Measurements from ENCODE around the gene AMER3.

AMER3 gene

GRCh38 chr2:130737592-130737991 is 17.7 kb upstream of the AMER3 start:
- no peak overlapping the region for H3K27ac Mint-ChIP-seq
- no peak for DNase-seq (ENCODE audit: low spot score)
- no peak overlapping the region for H3K4me3 Mint-ChIP-seq
- no peaks in the 10 kb centered on the region for H3K4me1 Mint-ChIP-seq (ENCODE audit: low read depth)
- H3K9me3 Mint-ChIP-seq: no peaks in the 10 kb centered on the region
- peaks cover 2% of the 10 kb centered on the region for H3K27me3 Mint-ChIP-seq (ENCODE audit: low read depth)
- H3K36me3 Mint-ChIP-seq (ENCODE audit: low read depth): no peaks in the 10 kb centered on the region

- H3K9me3 Mint-ChIP-seq: no peaks in the 10 kb centered on the region
- no peaks in the 10 kb centered on the region for H3K4me1 Mint-ChIP-seq (ENCODE audit: low read depth)
- H3K36me3 Mint-ChIP-seq (ENCODE audit: low read depth): no peaks in the 10 kb centered on the region
- peaks cover 11% of the 10 kb centered on the region for H3K27me3 Mint-ChIP-seq (ENCODE audit: low read depth)
- H3K27ac Mint-ChIP-seq: no peak overlapping the region
- no peak overlapping the region for H3K4me3 Mint-ChIP-seq
- no peak for DNase-seq (ENCODE audit: low spot score)
Measured at GRCh38 chr2:130740671-130741070, 14.7 kb upstream of the AMER3 start.

- no peak for DNase-seq (ENCODE audit: low spot score)
- no peaks in the 10 kb centered on the region for H3K9me3 Mint-ChIP-seq
- no peak overlapping the region for H3K27ac Mint-ChIP-seq
- no peaks in the 10 kb centered on the region for H3K4me1 Mint-ChIP-seq (ENCODE audit: low read depth)
- H3K36me3 Mint-ChIP-seq (ENCODE audit: low read depth): no peaks in the 10 kb centered on the region
- no peak overlapping the region for H3K4me3 Mint-ChIP-seq
- peaks cover 11% of the 10 kb centered on the region for H3K27me3 Mint-ChIP-seq (ENCODE audit: low read depth)
Measured at GRCh38 chr2:130743278-130743677, 12.1 kb upstream of the AMER3 start.

- no peaks in the 10 kb centered on the region for H3K4me1 Mint-ChIP-seq (ENCODE audit: low read depth)
- no peak overlapping the region for H3K4me3 Mint-ChIP-seq
- peaks cover 11% of the 10 kb centered on the region for H3K27me3 Mint-ChIP-seq (ENCODE audit: low read depth)
- H3K36me3 Mint-ChIP-seq (ENCODE audit: low read depth): no peaks in the 10 kb centered on the region
- H3K9me3 Mint-ChIP-seq: no peaks in the 10 kb centered on the region
- no peak overlapping the region for H3K27ac Mint-ChIP-seq
- DNase-seq (ENCODE audit: low spot score): no peak
Measured at GRCh38 chr2:130744287-130745117, 10.8 kb upstream of the AMER3 start.

GRCh38 chr2:130749078-130749477 is 6.3 kb upstream of the AMER3 start:
- Mint-ChIP-seq H3K27me3 (ENCODE audit: low read depth) (peaks cover 12% of the 10 kb centered on the region), H3K9me3 (no peaks in the 10 kb centered on the region), H3K27ac (no peak overlapping the region), H3K4me3 (no peak overlapping the region), H3K4me1 (ENCODE audit: low read depth) (no peaks in the 10 kb centered on the region), H3K36me3 (ENCODE audit: low read depth) (no peaks in the 10 kb centered on the region)
- DNase-seq (ENCODE audit: low spot score): no peak

- H3K36me3 Mint-ChIP-seq (ENCODE audit: low read depth): no peaks in the 10 kb centered on the region
- DNase-seq (ENCODE audit: low spot score): no peak
- H3K4me1 Mint-ChIP-seq (ENCODE audit: low read depth): no peaks in the 10 kb centered on the region
- no peaks in the 10 kb centered on the region for H3K9me3 Mint-ChIP-seq
- H3K4me3 Mint-ChIP-seq: no peak overlapping the region
- H3K27me3 Mint-ChIP-seq (ENCODE audit: low read depth): peaks cover 9% of the 10 kb centered on the region
- no peak overlapping the region for H3K27ac Mint-ChIP-seq
Measured at GRCh38 chr2:130749641-130750040, 5.7 kb upstream of the AMER3 start.

GRCh38 chr2:130754811-130755210 is 529 bp upstream of the AMER3 start:
- Mint-ChIP-seq H3K27me3 (ENCODE audit: low read depth) (peaks cover 33% of the 10 kb centered on the region), H3K36me3 (ENCODE audit: low read depth) (no peaks in the 10 kb centered on the region), H3K4me3 (no peak overlapping the region)

GRCh38 chr2:130756053-130756873 is 923 bp downstream of the AMER3 start:
- Mint-ChIP-seq H3K4me1 (ENCODE audit: low read depth) (no peaks in the 10 kb centered on the region), H3K4me3 (no peak overlapping the region), H3K9me3 (no peaks in the 10 kb centered on the region), H3K36me3 (ENCODE audit: low read depth) (no peaks in the 10 kb centered on the region), H3K27ac (no peak overlapping the region), H3K27me3 (ENCODE audit: low read depth) (peaks cover 30% of the 10 kb centered on the region)
- no peak for DNase-seq (ENCODE audit: low spot score)

More at GRCh38 chr2:130754811-130755210, 529 bp upstream of the AMER3 start:
- no peak for DNase-seq (ENCODE audit: low spot score)
- Mint-ChIP-seq H3K27ac (no peak overlapping the region), H3K9me3 (no peaks in the 10 kb centered on the region), H3K4me1 (ENCODE audit: low read depth) (no peaks in the 10 kb centered on the region)

GRCh38 chr2:130756874-130757668 is 1.7 kb downstream of the AMER3 start:
- Mint-ChIP-seq H3K4me3 (no peak overlapping the region), H3K36me3 (ENCODE audit: low read depth) (no peaks in the 10 kb centered on the region), H3K27me3 (ENCODE audit: low read depth) (peaks cover 30% of the 10 kb centered on the region), H3K27ac (no peak overlapping the region), H3K9me3 (no peaks in the 10 kb centered on the region), H3K4me1 (ENCODE audit: low read depth) (no peaks in the 10 kb centered on the region)
- no peak for DNase-seq (ENCODE audit: low spot score)

- no peaks in the 10 kb centered on the region for H3K9me3 Mint-ChIP-seq
- H3K27me3 Mint-ChIP-seq (ENCODE audit: low read depth): peaks cover 20% of the 10 kb centered on the region
- no peak overlapping the region for H3K27ac Mint-ChIP-seq
- H3K36me3 Mint-ChIP-seq (ENCODE audit: low read depth): no peaks in the 10 kb centered on the region
- DNase-seq (ENCODE audit: low spot score): no peak
- no peaks in the 10 kb centered on the region for H3K4me1 Mint-ChIP-seq (ENCODE audit: low read depth)
- H3K4me3 Mint-ChIP-seq: no peak overlapping the region
Measured at GRCh38 chr2:130759906-130760753, 4.8 kb downstream of the AMER3 start.

- H3K9me3 Mint-ChIP-seq: no peaks in the 10 kb centered on the region
Measured at GRCh38 chr2:130760754-130761751, 5.7 kb downstream of the AMER3 start.

More at GRCh38 chr2:130760754-130761751, 5.7 kb downstream of the AMER3 start:
- Mint-ChIP-seq H3K36me3 (ENCODE audit: low read depth) (no peaks in the 10 kb centered on the region), H3K4me1 (ENCODE audit: low read depth) (no peaks in the 10 kb centered on the region), H3K4me3 (no peak overlapping the region), H3K27ac (no peak overlapping the region), H3K27me3 (ENCODE audit: low read depth) (peaks cover 16% of the 10 kb centered on the region)
- no peak for DNase-seq (ENCODE audit: low spot score)

All from T-helper 2 cell treated with Interferon-gamma antibody and Interleukin-4, amounts not matched to agents 5 μg/mL and 100 μg/mL, for 36 hours (primary cell).